PC-3 (cell line): ENCODE data around the gene PAQR4. TPM values are rescaled to one million over a fixed set of nuclear protein-coding genes. Genes with fewer than 3 reads are reported as not detected.

Experiments used
- ATAC-seq: fragments of 200-7000 bp; cut with Tn5 transposase; 2 replicates; pipeline ENCODE4 v1.9.1; 2020; ENCODE audit warnings: mild to moderate bottlenecking, moderate library complexity
- BruUV-seq: library from RNA; stranded (reverse); fragments of 400-500 nt; replicated peaks from 2 replicates; lab custom pipeline; 2021; lab: Mats Ljungman, UMichigan
- CTCF ChIA-PET: fragments of 300-600 bp; sonication (Branson Sonifier 250); formaldehyde crosslinking; loops from one replicate; lab custom pipeline; 2022; ENCODE audit warnings: antibody characterized with exemption; lab: Charles Lee
- POLR2A ChIA-PET: fragments of 300-600 bp; sonication (Branson Sonifier 250); formaldehyde crosslinking; loops from one replicate; lab custom pipeline; 2022; ENCODE audit warnings: antibody characterized with exemption; ENCODE audit not compliant: unreplicated experiment; lab: Charles Lee
- DNase-seq: peaks from one replicate; pipeline ENCODE4 v3.0.0-alpha.2; 2015
- H2AFZ ChIP-seq: fragments of 300-600 bp; sonication (generic); 2 replicates; pipeline ENCODE4 v1.6.0; 2016; ENCODE audit warnings: antibody characterized with exemption, low read length
- H3F3A ChIP-seq: fragments of 300-600 bp; sonication (generic); one replicate; pipeline ENCODE4 v1.6.0; 2017; ENCODE audit warnings: antibody characterized with exemption, low read length, control low read depth, mild to moderate bottlenecking; ENCODE audit not compliant: unreplicated experiment
- H3K27ac ChIP-seq: fragments of 300-600 bp; sonication (generic); 2 replicates; pipeline ENCODE4 v1.5.1; 2016; ENCODE audit warnings: mild to moderate bottlenecking, low read length
- H3K27me3 ChIP-seq: fragments of 300-600 bp; sonication (generic); 2 replicates; pipeline ENCODE4 v1.6.1; 2016; ENCODE audit warnings: low read length, mixed read lengths
- H3K36me3 ChIP-seq: fragments of 300-600 bp; sonication (generic); 2 replicates; pipeline ENCODE4 v1.6.1; 2016; ENCODE audit warnings: low read depth, mixed run types, low read length, mixed read lengths
- H3K4me1 ChIP-seq: fragments of 300-600 bp; sonication (generic); 2 replicates; pipeline ENCODE4 v1.5.1; 2016; ENCODE audit warnings: low read length; ENCODE audit not compliant: insufficient read depth
- H3K4me2 ChIP-seq: fragments of 300-600 bp; sonication (generic); 2 replicates; pipeline ENCODE4 v1.6.0; 2016; ENCODE audit warnings: low read length
- H3K4me3 ChIP-seq: fragments of 300-600 bp; sonication (generic); 2 replicates; pipeline ENCODE4 v1.5.1; 2016; ENCODE audit warnings: mild to moderate bottlenecking, low read length, mixed read lengths
- H3K79me2 ChIP-seq: fragments of 300-600 bp; sonication (generic); 2 replicates; pipeline ENCODE4 v1.6.1; 2017; ENCODE audit warnings: low read length, mixed read lengths
- H3K9ac ChIP-seq: fragments of 300-600 bp; sonication (generic); 2 replicates; pipeline ENCODE4 v1.6.0; 2016; ENCODE audit warnings: mild to moderate bottlenecking, low read length
- H3K9me2 ChIP-seq: fragments of 300-600 bp; sonication (generic); replicated peaks from 2 replicates; pipeline ENCODE4 v1.6.1; 2016; ENCODE audit warnings: mixed run types, low read length, mixed read lengths
- H3K9me3 ChIP-seq: fragments of 300-600 bp; sonication (generic); 2 replicates; pipeline ENCODE4 v1.6.1; 2016; ENCODE audit warnings: low read length, mixed read lengths
- H4K20me1 ChIP-seq: fragments of 300-600 bp; sonication (generic); 2 replicates; pipeline ENCODE4 v1.6.1; 2016; ENCODE audit warnings: low read length, mixed read lengths
- EZH2 ChIP-seq: fragments of 300-600 bp; sonication (generic); IDR thresholded peaks from one replicate; pipeline ENCODE4 v1.6.1; 2017; ENCODE audit warnings: antibody characterized with exemption, mild to moderate bottlenecking, low read length; ENCODE audit not compliant: unreplicated experiment
- EZH2phosphoT487 ChIP-seq: fragments of 300-600 bp; sonication (generic); IDR thresholded peaks from 2 replicates; pipeline ENCODE4 v1.6.1; 2018; ENCODE audit warnings: mild to moderate bottlenecking, antibody characterized with exemption, low read length, borderline replicate concordance
- intact Hi-C: fragments of 100-400 bp; cut with micrococcal nuclease; formaldehyde crosslinking; loops from 2 replicates; pipeline ENCODE4 v1.9.0; 2023
- total RNA-seq: library from RNA; depleted of rRNA; stranded (reverse); fragments of >200 nt; gene quantifications from 2 replicates; pipeline ENCODE4 v1.2.3, GENCODE V29; 2014
- TF ChIP-seq, protein P1 (sequence below): fragments of 300-600 bp; sonication (generic); conservative IDR thresholded peaks from 2 replicates; pipeline ENCODE4 v1.5.1; 2017; ENCODE audit warnings: antibody characterized with exemption, low read depth, mild to moderate bottlenecking, low read length

The PAQR4 gene
- total RNA-seq, 1 experiment from 2014 or later: 37.9 TPM

DNA sequence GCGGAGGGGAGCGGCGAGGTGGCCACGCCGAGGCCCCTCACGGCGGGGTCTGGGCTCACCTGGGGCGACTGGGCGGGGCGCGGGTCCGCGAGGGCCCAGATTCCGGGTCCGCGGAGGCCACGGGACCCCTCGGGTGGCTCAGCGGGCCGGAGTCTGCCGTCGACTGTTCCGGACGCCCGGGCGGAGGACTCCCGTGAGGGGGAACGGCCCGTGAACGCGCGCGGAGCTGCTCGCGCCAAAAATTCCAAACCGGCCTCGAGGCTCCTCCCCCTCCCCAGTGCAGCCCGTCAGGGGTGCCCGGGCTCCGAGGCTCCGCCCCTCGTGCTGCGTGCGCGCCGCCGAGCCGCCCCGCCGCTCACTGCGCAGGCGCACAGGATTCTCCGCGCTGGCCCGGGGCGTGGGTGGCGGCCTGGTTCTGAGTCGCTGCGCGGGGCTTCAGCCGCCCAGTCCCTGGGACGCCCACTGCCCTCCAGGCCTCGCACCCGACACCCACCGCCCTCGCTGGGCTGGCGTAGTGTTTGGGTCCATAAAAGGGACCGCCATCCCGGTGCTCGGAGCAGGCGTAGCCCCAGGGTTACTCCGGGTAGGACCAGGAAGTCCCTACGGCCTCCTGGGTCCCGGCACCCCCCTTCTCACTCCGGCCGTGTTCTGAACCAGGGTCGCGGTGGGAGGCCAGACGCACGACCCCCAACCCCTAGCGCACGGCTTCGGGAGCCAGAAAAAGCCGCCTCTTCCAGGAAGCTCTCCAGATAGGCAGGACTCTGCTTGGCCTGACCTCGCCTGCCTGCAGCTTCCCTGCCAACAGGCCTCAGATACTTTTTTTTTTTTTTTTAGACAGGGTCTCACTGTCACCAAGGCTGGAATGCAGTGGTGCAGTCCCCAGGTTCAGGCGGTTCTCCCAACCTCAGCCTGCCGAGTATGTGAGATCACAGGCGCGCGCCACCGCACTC, 11.4 kb downstream of the PAQR4 start, which contains the start of gene PKMYT1:
TSS of gene PKMYT1 (minus strand) at position 220 of the 950 bp plus-strand sequence. CDS start 789 bp downstream, outside the sequence.
- peak within 1 kb of the TSS; percentile 65 for H3K27ac ChIP-seq
- peaks cover 19% of the 10 kb centered on the region for H3K4me1 ChIP-seq
- peaks cover 34% of the 10 kb centered on the region for H3K79me2 ChIP-seq
- peaks cover 5% of the 10 kb centered on the region; the same call in 1 of the 2 replicates for H3K36me3 ChIP-seq
- peak within 1 kb of the TSS; percentile 66 for H2AFZ ChIP-seq
- H4K20me1 ChIP-seq: no peaks in the 10 kb centered on the region
- no peaks in the 10 kb centered on the region for H3F3A ChIP-seq
- H3K9me2 ChIP-seq: no peaks in the 10 kb centered on the region
- peak within 1 kb of the TSS; percentile 93 for H3K4me3 ChIP-seq
- H3K9ac ChIP-seq: peak within 1 kb of the TSS; percentile 98
- ChIA-PET CTCF (no interaction called here), POLR2A (interaction anchor here (0.6 kb wide), 1 partner anchor 68 kb away, joined by 6 read pairs; no protein-coding TSS in a partner anchor)
- H3K9me3 ChIP-seq: no peaks in the 10 kb centered on the region
- intact Hi-C loops: loop anchor here (1.0 kb wide), 1 partner anchor 44 kb away; the partner anchor contains the start of gene THOC6
- peak within 1 kb of the TSS; percentile 98 for H3K4me2 ChIP-seq
- ATAC-seq: peak; percentile 71
- H3K27me3 ChIP-seq: no peaks in the 10 kb centered on the region
- TSS peak; percentile 78 for BruUV-seq
- peak; percentile 88 for DNase-seq
- TF ChIP-seq EZH2phosphoT487: no peak
- TF ChIP-seq EZH2: no peak
- TF ChIP-seq, protein P1, sequence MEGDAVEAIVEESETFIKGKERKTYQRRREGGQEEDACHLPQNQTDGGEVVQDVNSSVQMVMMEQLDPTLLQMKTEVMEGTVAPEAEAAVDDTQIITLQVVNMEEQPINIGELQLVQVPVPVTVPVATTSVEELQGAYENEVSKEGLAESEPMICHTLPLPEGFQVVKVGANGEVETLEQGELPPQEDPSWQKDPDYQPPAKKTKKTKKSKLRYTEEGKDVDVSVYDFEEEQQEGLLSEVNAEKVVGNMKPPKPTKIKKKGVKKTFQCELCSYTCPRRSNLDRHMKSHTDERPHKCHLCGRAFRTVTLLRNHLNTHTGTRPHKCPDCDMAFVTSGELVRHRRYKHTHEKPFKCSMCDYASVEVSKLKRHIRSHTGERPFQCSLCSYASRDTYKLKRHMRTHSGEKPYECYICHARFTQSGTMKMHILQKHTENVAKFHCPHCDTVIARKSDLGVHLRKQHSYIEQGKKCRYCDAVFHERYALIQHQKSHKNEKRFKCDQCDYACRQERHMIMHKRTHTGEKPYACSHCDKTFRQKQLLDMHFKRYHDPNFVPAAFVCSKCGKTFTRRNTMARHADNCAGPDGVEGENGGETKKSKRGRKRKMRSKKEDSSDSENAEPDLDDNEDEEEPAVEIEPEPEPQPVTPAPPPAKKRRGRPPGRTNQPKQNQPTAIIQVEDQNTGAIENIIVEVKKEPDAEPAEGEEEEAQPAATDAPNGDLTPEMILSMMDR: no peak

- H3K4me3 ChIP-seq: no peak overlapping the region; the same call in 1 of the 2 replicates
- no peaks in the 10 kb centered on the region for H3K9me3 ChIP-seq
- TF ChIP-seq EZH2phosphoT487 (no peak), EZH2 (no peak)
- TF ChIP-seq, protein P1: no peak
- POLR2A ChIA-PET: no interaction called here
- H3K27me3 ChIP-seq: no peaks in the 10 kb centered on the region
- peaks cover 19% of the 10 kb centered on the region for H3K4me1 ChIP-seq
- H3K79me2 ChIP-seq: peaks cover 34% of the 10 kb centered on the region
- DNase-seq: no peak
- ATAC-seq: no peak
- H4K20me1 ChIP-seq: no peaks in the 10 kb centered on the region
- no peaks in the 10 kb centered on the region for H3K36me3 ChIP-seq
- intact Hi-C loops: no loop called here
- H2AFZ ChIP-seq: no peak overlapping the region
- CTCF ChIA-PET: no interaction called here
- H3K9ac ChIP-seq: peak overlapping the region; percentile 98
- H3K9me2 ChIP-seq: no peaks in the 10 kb centered on the region
- H3K27ac ChIP-seq: no peak overlapping the region
- peak overlapping the region; percentile 98 for H3K4me2 ChIP-seq
- H3F3A ChIP-seq: no peaks in the 10 kb centered on the region
- no TSS peak for BruUV-seq
These were observed 12.2 kb downstream of the PAQR4 start for GRCh38 chr16:2981177-2981898.
